K562 (cell line): ENCODE data around the gene STT3A. TPM values are rescaled to one million over a fixed set of nuclear protein-coding genes. Genes with fewer than 3 reads are reported as not detected.

ENCODE experiments used
- ATF1 ChIP-seq, 2 experiments: fragments of 450-650 bp in 1 of 2; IDR thresholded peaks; 2 replicates each; pipeline ENCODE4 v1.6.1; 2016; ENCODE audit warnings: missing compliant biosample characterization in 1 of 2, missing genetic modification characterization in 1 of 2
- C11orf30 ChIP-seq: fragments of 450-650 bp; IDR thresholded peaks from 2 replicates; pipeline ENCODE4 v1.6.1; 2016; ENCODE audit warnings: low read depth, mild to moderate bottlenecking
- HDAC3 ChIP-seq: fragments of 450-650 bp; IDR thresholded peaks from 2 replicates; pipeline ENCODE4 v1.6.1; 2018; ENCODE audit warnings: borderline replicate concordance, mild to moderate bottlenecking, moderate library complexity; ENCODE audit not compliant: partially characterized antibody
- LARP7 ChIP-seq: fragments of 450-650 bp; IDR thresholded peaks from 2 replicates; pipeline ENCODE4 v1.6.1; 2016
- MYC ChIP-seq, 2 experiments: fragments of 250-450 bp in 1 of 2; sonication (Bioruptor Pico) in 1 of 2; IDR thresholded peaks; 2 replicates each; pipeline versions ENCODE4 v1.5.1 to v1.6.1; 2012 to 2021; ENCODE audit warnings: low read depth in 2 of 2, borderline replicate concordance in 1 of 2, improper control_type of control experiment in 1 of 2, low read length in 1 of 2, mild to moderate bottlenecking in 1 of 2, moderate library complexity in 1 of 2
- NCOA1 ChIP-seq: fragments of 450-650 bp; IDR thresholded peaks from 2 replicates; pipeline ENCODE4 v1.6.1; 2016; ENCODE audit warnings: low read depth
- PHF20 ChIP-seq: fragments of 450-650 bp; IDR thresholded peaks from 2 replicates; pipeline ENCODE4 v1.6.1; 2018; ENCODE audit not compliant: partially characterized antibody
- POLR2B ChIP-seq: fragments of 450-650 bp; IDR thresholded peaks from 2 replicates; pipeline ENCODE4 v1.6.1; 2018; ENCODE audit warnings: low read depth; ENCODE audit not compliant: partially characterized antibody
- POLR2G ChIP-seq: fragments of 200-400 bp; formaldehyde crosslinking; IDR thresholded peaks from 2 replicates; pipeline ENCODE4 v1.6.1; 2017; ENCODE audit warnings: low read depth, mild to moderate bottlenecking, antibody characterized with exemption, low read length, moderate library complexity
- SLC30A9 ChIP-seq: fragments of 250-450 bp; sonication (Bioruptor Pico); IDR thresholded peaks from 2 replicates; pipeline ENCODE4 v1.8.0; 2022; ENCODE audit warnings: mild to moderate bottlenecking, moderate library complexity
- TEAD2 ChIP-seq: fragments of 450-650 bp; IDR thresholded peaks from 2 replicates; pipeline ENCODE4 v1.6.1; 2016; ENCODE audit warnings: missing genetic modification characterization, control low read depth, missing compliant biosample characterization
- ZBTB26 ChIP-seq: fragments of 450-650 bp; formaldehyde crosslinking; IDR thresholded peaks from 2 replicates; pipeline ENCODE4 v1.4.0; 2022; ENCODE audit warnings: missing genetic modification characterization
- polyA plus RNA-seq, 8 experiments: library from polyadenylated mRNA; depleted of rRNA in 4 of 8; stranded (reverse) in 5 of 8; unstranded in 3 of 8; fragments of >200 nt; fragmentation: Nextera tagmentation in 2 of 8; fragmentation: Illumina TruSeq in 1 of 8; extraction: Ambion mirVana in 2 of 8; extraction: Trizol in 1 of 8; gene quantifications; 2 replicates each; pipeline versions ENCODE4 v1.2.1 to v1.2.3, GENCODE V29; 2011 to 2014; ENCODE audit warnings: inconsistent platforms in 1 of 8, missing spikeins in 1 of 8
- total RNA-seq, 7 experiments: library from RNA; depleted of rRNA in 6 of 7; stranded (reverse); fragments of >200 nt in 6 of 7; fragmentation: Illumina TruSeq in 2 of 7; extraction: Trizol in 2 of 7; gene quantifications; 2 replicates each; pipeline versions ENCODE4 v1.2.1 to v1.2.3, GENCODE V29; 2011 to 2021; ENCODE audit warnings: low replicate concordance in 1 of 7
- TF ChIP-seq, protein P1 (sequence below), 2 experiments: IDR thresholded peaks in 1 of 2; conservative IDR thresholded peaks in 1 of 2; 2 replicates each; pipeline ENCODE4 v1.6.1; 2016; ENCODE audit warnings: low read depth in 2 of 2, mild to moderate bottlenecking in 1 of 2, missing compliant biosample characterization in 1 of 2, missing genetic modification characterization in 1 of 2, moderate library complexity in 1 of 2
- TF ChIP-seq, protein P2 (sequence below): fragments of 250-450 bp; sonication (Bioruptor Pico); IDR thresholded peaks from 2 replicates; pipeline ENCODE4 v1.8.0; 2022; ENCODE audit warnings: inconsistent platforms
- TF ChIP-seq, protein P3 (sequence below), 2 experiments: IDR thresholded peaks; 2 replicates each; pipeline ENCODE4 v1.6.1; 2011; ENCODE audit warnings: borderline replicate concordance in 1 of 2, control low read depth in 1 of 2, low read depth in 1 of 2, low read length in 1 of 2, mild to moderate bottlenecking in 1 of 2, mixed read lengths in 1 of 2, moderate library complexity in 1 of 2; ENCODE audit not compliant: insufficient read depth in 1 of 2, insufficient read length in 1 of 2, poor library complexity in 1 of 2, severe bottlenecking in 1 of 2; ENCODE audit errors: extremely low read depth in 1 of 2
- TF ChIP-seq, protein P4 (sequence below): fragments of 250-450 bp; sonication (Bioruptor Pico); IDR thresholded peaks from 2 replicates; pipeline ENCODE4 v1.5.0; 2021; ENCODE audit warnings: mild to moderate bottlenecking, borderline replicate concordance

Gene STT3A
- total and polyA plus RNA-seq, 9 of the 15 experiments (the other 6 are each of a cell fraction or from before 2014, with no cell fraction given) = 70.7 to 330 (median 192) TPM

GRCh38 chr11:125625630-125626287, 33.1 kb downstream of the STT3A start (continued):
- TF ChIP-seq NCOA1 (peak; percentile 34), POLR2G (peak; percentile 98), POLR2B (peak; percentile 97), SLC30A9 (CRISPR knock-in tag) (no peak), PHF20 (peak; percentile 77), C11orf30 (peak; percentile 83), HDAC3 (no peak), LARP7 (peak; percentile 77; the same call in 1 of the 2 replicates), MYC (IDR thresholded peaks at IDR 0.05; ENCODE audit: low read depth, low read length) (peak; percentile 75), MYC (CRISPR knock-in tag; IDR thresholded peaks at IDR 0.05; ENCODE audit: borderline replicate concordance, low read depth) (no peak), ATF1 (CRISPR knock-in tag; IDR thresholded peaks at IDR 0.05) (peak; percentile 44; the same call in 1 of the 2 replicates), ATF1 (tag; IDR thresholded peaks at IDR 0.05) (peak; percentile 97), ZBTB26 (peak; percentile 92), TEAD2 (tag) (no peak)
- TF ChIP-seq, protein P1, sequence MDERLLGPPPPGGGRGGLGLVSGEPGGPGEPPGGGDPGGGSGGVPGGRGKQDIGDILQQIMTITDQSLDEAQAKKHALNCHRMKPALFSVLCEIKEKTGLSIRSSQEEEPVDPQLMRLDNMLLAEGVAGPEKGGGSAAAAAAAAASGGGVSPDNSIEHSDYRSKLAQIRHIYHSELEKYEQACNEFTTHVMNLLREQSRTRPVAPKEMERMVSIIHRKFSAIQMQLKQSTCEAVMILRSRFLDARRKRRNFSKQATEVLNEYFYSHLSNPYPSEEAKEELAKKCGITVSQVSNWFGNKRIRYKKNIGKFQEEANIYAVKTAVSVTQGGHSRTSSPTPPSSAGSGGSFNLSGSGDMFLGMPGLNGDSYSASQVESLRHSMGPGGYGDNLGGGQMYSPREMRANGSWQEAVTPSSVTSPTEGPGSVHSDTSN (CRISPR knock-in tag; IDR thresholded peaks at IDR 0.05; ENCODE audit: low read depth) = no peak
- TF ChIP-seq, protein P1 (tag; conservative IDR thresholded peaks at IDR 0.05; ENCODE audit: low read depth) = no peak
- TF ChIP-seq, protein P2, sequence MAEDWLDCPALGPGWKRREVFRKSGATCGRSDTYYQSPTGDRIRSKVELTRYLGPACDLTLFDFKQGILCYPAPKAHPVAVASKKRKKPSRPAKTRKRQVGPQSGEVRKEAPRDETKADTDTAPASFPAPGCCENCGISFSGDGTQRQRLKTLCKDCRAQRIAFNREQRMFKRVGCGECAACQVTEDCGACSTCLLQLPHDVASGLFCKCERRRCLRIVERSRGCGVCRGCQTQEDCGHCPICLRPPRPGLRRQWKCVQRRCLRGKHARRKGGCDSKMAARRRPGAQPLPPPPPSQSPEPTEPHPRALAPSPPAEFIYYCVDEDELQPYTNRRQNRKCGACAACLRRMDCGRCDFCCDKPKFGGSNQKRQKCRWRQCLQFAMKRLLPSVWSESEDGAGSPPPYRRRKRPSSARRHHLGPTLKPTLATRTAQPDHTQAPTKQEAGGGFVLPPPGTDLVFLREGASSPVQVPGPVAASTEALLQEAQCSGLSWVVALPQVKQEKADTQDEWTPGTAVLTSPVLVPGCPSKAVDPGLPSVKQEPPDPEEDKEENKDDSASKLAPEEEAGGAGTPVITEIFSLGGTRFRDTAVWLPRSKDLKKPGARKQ (CRISPR knock-in tag) = no peak
- TF ChIP-seq, protein P3, sequence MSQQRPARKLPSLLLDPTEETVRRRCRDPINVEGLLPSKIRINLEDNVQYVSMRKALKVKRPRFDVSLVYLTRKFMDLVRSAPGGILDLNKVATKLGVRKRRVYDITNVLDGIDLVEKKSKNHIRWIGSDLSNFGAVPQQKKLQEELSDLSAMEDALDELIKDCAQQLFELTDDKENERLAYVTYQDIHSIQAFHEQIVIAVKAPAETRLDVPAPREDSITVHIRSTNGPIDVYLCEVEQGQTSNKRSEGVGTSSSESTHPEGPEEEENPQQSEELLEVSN (IDR thresholded peaks at IDR 0.05; ENCODE audit: borderline replicate concordance in 1 of 2, extremely low read depth in 1 of 2, insufficient read depth in 1 of 2, insufficient read length in 1 of 2, low read depth in 1 of 2, low read length in 1 of 2, poor library complexity in 1 of 2, severe bottlenecking in 1 of 2) = peak; percentile 82 to 85
- TF ChIP-seq, protein P4, sequence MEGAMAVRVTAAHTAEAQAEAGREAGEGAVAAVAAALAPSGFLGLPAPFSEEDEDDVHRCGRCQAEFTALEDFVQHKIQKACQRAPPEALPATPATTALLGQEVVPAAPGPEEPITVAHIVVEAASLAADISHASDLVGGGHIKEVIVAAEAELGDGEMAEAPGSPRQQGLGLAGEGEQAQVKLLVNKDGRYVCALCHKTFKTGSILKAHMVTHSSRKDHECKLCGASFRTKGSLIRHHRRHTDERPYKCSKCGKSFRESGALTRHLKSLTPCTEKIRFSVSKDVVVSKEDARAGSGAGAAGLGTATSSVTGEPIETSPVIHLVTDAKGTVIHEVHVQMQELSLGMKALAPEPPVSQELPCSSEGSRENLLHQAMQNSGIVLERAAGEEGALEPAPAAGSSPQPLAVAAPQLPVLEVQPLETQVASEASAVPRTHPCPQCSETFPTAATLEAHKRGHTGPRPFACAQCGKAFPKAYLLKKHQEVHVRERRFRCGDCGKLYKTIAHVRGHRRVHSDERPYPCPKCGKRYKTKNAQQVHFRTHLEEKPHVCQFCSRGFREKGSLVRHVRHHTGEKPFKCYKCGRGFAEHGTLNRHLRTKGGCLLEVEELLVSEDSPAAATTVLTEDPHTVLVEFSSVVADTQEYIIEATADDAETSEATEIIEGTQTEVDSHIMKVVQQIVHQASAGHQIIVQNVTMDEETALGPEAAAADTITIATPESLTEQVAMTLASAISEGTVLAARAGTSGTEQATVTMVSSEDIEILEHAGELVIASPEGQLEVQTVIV (CRISPR knock-in tag) = peak; percentile 99
